ENCODE measurements around the gene MOB3B.

MOB3B gene

DNA sequence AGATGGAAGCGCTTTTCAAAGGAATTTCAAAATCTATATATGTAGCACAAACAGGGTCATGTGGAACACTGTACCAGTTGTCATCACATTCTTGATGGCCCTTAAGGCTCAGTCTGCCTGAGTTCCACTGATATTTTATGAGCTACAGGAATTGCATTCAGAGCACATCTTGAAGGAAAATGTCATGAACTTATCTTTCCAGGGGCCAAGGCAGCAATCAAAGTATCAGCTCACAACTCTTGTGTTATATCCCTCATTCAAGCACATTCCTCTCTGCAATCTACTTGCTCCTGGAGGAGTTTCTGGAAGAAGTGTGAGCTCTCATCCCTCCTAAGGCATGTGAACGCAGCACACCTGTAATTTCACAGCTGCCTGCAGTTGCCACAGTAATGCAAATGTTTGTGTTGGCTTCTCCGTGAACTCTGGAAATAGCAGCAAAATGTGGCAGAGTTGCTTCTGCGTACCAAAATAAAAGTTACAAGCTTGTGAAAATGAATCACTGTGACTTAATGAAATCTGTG is 143.0 kb downstream of the MOB3B start:
- no peak for DNase-seq (ENCODE audit: low read depth)

DNA sequence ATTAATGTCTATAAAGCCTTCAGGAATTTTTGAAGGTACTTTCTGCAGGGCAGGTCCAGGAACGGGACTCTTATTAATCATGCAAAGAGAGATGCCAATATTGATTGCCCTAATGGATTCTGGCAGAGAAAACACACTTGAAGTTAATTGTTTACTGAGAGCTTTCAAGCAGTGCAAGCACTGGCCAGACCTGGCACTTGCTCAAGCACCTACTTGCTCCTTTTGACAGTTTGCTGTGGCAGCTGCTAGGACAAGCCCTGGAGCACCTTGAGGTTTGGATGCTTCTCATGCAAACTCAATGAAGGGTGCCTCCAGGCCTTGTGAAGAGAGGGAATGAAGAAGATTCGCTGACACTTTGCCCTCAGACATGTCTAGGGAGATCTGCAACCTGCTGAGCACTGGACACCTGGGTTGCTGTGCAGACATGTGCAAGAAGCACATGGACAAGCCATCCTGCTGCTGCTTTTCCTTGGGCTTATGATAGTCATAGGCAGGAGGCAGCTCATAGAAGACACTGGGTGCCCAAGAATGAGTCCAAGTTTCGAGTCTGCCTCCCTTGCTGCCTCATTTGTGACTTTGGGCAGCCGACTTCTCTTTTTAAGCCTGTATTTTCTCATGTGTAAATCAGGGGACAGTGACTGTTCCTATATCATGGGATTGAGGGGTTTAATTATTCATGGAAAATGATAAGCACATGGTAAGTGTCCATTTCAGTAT is 143.8 kb downstream of the MOB3B start:
- no peak for DNase-seq (ENCODE audit: low read depth)

DNA sequence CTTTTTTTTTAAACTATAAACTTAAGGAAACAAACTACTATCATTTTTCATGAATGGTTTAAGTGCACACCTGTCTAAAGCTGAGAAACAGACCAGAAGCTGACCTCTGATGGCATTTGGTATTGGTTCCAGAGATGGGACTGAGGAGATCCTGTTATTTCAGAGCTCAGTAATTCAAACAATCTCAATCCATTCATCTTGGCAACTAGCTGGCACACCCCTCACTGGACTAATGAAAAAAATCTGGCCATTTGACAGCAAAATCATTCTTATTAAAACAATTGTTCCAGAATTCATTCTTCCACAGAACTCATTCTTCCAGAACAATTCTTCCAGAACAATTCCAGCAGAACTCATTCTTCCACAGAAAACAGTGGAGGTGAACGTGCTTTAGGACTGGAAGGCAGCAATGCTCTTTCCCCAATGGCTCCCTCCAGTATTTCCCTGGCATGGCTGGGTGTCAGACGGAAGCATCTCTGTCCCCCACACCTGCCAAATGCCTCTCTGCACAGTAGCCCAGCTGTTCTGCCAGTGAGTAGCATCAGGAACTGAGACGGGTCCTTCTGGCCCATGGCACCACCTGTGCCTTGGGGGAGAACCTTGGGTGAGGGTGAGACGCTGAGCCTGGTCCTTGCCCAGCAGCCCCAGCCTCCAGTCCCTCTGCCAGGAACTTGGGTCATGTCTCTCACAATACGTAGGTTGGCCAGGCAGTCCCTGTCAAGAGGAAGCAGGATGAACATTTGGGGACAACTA is 145.2 kb downstream of the MOB3B start:
- no peak for DNase-seq (ENCODE audit: low read depth)

DNA sequence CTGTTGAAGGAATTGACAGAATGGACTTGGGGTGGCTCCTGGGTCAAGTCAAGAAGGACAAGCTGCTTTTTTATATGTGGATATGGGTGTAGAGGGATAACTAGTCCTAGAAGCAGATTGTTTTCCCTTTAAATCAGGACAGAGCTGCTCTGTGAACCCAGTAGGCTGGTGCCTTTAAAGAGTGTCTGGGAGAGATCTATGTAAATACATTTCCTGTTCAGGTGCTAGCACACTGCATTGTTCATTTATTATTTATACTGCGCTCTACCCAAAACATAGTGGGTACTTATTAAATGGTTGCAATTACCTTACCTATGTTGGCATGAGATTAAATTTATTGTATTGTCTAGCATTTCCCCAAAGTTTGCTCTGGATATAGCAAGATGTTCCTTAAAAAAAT is 146.1 kb downstream of the MOB3B start:
- DNase-seq (ENCODE audit: low read depth), result no peak

DNA sequence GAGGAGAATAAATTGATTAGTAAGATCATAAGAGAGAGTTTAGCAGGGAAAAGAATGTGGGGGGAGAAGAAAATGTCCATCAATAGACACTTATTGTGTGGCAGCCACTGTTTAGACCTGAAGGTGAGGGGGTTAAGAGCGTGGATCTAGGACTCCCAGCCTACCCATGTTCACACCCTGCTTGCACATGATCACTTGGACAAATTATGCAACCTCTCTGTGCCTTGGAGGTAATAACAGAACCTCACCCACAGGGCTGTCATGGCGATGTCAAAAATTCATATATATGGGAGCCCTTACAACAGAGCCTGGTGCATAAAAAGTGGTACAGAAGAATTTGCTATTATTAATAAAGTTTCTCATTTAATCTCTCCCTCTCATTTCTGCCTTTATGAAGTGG is 146.6 kb downstream of the MOB3B start:
- DNase-seq (ENCODE audit: low read depth), result no peak

DNA sequence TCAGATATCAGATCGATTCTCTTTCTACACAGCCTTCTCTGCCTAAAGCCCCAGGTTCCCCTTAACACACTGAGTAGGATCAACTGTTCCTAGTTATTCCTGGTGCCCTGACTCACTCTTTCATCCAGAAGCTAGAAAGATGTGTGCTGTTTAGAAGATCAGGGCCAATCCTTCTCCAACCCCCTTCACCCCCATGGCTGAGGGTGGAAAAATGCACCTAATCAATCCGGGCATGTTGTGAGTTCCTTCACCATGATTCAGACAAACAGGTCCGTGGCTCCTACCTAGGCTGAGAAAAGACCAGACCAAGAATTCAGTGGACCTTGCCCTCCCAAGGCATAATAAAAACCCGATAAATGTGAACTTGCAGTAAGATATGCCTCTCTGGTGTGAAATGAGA is 147.3 kb downstream of the MOB3B start:
- no peak for DNase-seq (ENCODE audit: low read depth)

DNA sequence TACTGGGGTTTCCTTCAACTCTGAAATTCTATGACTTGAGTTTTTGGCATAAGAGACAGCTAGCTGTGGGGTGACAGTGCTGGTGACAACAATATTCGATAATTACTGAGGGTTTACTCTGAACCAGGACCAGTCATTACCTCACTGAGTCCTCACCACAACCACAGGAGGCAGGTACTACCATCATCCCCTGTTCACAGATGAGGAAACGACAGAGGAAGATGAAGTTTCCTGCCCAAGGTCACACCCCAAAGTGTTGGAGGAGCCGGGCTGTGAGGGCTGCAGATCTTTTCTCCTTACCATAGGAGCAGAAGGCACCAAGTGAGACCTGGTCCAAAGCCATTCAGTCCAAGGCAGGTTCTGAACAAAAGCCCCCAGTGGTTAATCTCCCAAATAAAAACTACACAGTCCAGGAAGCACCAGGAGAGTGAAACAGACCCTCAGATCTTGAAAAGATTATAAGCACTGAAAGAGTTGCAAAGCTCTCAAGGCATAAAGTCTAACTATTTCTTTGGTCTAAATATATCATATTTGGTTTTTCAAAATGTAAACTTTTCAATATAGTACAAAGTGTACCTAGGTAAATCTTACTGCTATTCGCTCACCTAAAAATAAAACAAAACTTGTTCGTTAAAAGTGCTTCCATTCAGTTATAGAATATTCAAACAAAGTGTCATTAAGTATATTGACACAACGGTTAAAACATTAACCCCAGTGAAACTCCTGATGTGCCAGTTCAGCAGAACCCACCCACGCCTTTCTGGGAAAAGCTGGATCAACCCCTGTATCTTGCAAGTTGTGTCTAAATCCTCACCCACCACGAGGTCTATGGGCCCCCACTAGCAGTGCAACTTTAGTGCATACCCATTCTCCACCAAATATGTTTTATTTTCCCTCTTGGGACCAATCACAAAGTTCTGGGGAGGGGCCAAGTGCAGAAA is 150.0 kb downstream of the MOB3B start:
- no peak for DNase-seq (ENCODE audit: low read depth)

DNA sequence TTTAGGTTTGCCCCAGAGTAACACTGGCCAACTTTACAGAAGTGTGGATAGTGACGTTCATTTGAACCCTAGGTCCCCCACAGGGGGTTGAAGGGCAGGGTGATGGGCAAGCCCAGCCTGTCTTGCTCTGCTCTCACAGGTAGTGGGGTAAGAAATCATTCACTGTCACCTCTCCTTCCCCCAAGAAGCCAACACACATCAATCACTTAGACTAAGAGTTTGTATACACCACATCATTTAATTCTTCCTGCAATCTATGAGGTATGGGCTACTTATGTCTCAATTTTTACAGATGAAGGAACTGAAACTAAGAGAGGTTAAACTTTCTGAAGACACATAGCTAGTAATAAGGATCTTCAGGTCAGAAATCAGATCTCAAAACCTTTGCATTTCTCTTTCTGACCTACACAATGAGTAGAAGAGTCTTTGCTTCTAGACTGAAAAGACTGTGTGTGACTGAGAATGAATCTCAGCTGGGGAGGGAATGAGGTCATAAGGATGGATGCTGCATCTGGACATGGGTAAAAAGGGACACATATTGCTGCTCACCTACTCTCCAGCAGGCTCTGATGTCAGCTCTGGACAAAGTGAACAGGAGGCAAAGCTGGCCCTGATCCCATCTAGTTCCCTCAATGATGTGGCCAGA is 151.7 kb downstream of the MOB3B start:
- no peak for DNase-seq (ENCODE audit: low read depth)

DNA sequence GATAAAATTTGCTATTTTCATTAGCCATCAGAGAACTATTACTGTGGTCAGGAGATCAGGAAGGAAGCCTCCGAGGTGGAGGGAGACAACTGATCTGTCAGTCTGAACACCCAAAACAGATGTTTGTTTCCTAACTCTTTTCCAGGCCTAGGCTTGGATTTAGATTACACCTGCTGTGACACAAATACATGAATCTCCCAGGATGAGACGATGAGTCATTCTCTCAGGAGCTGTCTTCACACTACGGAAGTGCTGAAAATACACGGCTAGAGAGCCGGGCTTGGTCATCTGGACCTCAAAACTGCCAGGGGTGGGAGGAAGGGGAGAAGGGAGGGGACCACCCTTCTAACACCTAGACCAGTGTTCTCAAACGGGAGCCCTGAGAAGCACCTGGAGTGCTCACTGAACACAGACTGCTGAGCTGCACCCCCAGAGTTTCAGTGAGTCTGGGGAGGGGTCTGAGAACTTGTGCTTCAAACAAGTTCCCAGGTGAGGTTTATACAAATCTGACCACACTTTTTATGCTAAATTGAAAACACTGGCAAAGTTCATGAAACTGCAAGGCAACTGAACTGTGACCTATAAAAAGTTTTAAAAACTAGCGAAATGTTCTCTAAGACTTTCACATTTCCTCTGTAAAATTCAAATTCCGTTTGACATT is 152.3 kb downstream of the MOB3B start:
- DNase-seq (ENCODE audit: low read depth), result no peak

DNA sequence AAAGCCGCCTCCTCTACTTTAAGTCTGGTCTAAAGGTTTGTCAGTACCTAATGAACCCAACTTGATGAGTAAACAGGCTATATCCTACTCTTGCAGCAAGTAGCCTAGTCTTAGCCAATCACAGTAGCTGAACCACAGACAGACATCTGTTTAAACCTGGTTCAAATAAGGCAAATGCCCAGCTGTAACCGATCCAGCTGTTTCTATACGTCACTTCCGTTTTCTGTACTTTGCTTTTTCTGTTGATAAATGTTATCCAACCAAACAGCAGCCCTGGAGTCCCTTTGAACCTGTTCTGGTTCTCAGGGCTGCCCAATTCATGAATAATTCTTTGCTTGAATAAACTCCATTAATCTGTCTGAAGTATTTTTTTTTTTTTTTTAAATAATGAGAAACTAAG is 155.8 kb downstream of the MOB3B start:
- no peak for DNase-seq (ENCODE audit: low read depth)

DNA sequence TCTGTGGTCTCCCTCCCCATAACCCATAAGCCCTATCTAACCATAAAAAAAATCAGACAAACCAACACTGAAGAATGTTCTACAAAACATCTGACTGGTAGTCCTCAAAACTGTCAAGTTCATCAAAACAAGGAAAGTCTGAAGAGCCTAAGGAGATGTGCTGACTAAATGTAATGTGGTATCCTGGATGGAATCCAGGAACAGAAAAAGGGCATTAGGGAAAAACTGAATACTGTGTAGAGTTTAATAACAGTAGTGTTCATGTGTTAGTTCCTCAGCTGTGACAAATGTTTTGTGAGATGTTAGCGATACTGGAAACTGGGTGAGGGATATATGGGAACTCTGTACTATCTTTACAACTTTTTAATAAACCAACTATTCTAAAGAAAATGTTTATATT is 157.0 kb downstream of the MOB3B start:
- no peak for DNase-seq (ENCODE audit: low read depth)

DNA sequence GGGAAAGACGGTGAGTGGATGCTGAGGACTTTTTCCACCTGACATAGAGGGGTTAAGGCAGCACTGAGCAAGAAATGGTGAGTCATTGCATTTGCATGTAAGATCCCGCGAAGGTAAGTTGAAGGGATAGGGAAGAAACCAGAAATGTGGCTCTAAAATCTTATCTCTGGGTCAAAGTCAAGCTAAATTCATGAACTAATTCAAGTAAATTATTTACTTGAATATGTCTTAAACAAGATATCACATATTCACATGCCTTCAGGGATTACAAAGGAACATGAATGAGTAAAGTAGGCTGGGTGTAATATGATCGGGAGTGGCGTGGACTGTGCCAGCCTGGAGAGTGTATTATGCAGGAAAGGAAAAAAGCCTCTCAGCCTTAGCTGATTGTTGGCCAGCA is 158.2 kb downstream of the MOB3B start:
- DNase-seq (ENCODE audit: low read depth), result no peak

DNA sequence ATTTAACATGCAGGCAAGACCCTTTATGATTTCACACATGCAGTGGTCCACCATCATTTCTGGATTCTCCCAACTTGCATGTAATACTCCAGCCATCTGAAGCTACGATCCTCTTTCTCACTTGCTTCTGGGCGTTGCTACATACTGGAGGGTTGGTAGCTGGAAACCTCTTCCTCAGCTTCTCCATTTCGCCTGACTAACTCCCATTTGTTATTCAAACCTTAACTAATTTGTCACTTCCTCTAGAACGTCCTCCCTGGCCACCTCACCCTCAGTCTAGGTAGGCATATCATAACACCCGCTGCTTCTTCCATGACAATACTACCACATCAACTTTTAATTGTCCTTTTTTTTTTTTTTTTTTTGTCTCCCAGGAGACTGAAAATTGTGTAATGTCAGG is 160.0 kb downstream of the MOB3B start:
- DNase-seq (ENCODE audit: low read depth), result no peak

DNA sequence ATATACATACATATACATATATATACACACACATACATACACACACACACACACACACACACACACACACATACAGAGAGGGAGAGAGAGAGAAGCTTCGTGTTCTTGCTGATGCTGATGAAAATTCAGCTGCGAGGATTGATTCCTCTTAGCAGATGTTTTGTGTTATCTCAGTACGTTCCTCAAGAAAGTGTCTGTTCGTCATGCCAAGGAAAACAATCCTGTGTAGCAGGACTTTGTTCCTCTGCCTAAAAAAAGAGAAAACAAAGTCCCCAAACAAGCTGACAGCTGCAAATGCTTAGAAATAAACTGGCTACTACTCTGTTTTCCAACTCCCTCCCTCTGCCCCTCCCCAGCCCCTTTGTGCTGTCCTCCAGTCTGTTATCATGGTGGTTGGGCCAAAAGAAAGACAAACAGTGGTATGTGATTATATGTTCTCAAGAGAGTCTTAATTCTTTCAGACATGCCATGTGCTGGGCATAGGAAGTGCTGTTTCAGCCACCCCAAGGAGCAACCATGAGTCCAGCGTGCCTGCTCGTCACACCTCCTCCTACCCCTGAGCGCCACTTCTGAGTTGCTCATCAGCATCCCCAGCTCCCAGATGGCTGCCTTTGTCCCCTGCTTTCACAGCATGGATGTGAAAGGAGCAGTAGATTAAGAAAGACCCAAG is 161.2 kb downstream of the MOB3B start:
- DNase-seq (ENCODE audit: low read depth), result no peak

DNA sequence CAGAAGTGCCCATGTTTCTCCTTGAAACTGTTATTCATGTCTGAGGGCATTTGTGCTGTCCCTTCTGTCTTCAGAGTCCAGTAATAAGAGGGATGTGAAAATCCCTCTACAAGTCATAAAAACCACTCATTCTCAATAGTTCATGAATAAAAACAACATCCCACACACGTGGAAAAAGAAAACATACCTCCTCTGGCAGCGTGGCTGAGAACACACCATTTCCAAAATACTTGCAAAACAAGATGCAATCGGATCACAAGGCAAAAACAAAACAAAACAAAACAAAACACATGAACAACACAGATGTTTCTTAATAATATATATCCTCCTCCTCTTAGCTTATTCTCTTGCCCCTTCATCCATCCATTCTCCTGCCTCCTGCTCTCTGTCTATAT is 161.7 kb downstream of the MOB3B start:
- no peak for DNase-seq (ENCODE audit: low read depth)

DNA sequence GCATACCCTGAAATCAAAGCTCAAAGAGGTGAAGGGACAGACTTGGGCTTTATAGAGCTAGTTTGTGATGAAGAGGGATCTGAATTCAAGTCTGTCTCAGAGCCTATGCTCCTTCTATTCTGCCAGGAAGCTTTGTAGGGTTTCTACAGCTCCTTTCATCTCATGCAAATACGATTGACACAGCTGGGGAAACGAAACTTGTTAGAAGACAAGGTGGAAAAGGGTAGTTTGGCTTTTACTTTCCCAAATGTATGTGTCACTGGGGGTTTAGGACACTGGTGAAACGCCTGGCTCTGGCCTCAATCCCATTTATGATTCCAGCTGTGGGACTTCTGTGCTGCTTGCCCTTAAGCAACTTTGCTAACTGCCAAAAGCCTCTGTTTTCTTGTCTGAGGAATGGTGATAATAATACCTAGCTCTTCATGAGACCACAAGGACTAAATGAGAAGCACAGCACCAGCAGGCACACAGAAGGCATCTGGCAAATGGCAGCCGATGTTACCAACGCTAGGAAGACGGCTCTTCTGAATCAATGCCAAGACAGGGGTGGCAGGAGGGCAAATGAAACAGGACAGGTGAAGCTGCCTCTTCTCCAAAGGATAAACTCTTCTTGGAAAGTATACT is 162.3 kb downstream of the MOB3B start:
- no peak for DNase-seq (ENCODE audit: low read depth)

DNA sequence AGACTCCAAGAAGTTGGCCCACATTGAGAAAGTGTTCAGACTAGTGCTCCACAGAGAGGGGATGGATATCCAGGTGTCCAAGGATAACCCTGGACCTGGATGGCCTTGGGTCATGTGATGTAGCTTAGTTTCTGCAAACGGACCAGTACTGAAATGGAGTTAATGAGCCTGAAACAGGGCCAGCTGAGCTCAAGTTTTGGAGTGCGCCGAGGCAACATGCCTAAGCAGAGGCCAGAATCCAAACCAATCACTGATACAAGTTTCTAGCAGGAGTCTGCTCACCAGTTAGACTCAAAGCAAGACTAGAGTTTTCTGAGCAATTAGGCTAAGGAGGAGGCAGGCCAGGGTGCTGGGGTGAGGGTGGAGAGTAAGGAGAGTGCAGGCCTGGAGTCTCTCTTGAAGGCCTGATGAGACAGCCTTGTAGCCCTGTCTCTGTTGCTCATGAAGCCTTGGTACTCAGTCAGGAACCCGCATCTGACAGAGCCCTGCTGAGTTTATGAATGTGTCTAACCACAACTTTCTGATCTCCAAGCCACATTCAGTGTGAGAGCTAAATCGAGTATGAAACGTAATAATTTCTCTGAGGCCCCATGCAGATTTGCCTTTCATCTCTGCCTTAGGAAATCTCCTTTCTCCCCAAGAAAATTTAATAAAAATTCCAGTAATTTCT is 163.8 kb downstream of the MOB3B start:
- no peak for DNase-seq (ENCODE audit: low read depth)

DNA sequence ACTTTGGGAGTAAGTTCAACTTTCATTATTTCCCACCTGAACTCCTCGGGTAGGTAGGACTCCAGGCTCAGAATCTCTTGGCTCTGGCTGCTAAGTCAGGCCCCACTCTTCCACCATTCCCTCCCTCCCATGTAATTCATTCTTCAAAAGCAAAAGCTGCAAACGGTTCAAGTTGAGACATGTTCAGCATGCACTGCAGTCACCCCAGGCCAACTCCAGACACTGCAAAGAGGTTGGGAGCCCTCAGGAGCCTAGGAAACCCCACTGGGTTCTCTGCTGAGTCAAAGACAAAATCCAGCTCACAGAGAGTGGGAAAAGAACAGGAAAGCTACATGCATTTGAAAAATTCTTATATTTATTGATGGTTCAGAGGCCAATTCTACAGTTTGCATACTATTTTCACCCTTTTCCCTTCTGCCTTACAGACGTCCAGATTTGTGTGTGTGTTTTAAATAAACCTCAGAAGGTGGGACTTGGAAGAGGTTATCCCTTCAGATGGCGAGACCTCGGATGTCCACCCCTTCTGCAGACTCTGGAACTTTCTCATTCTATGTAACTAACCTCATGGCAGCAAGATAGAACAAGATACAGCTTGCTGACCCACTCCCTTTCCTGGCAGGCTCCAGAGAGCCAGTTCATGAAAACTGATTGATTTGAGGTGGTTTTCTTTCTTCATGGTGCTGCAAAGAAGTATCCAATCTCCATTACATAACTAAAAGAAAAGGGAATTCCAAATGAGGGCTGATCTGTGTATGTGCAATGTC is 167.0 kb downstream of the MOB3B start:
- DNase-seq (ENCODE audit: low read depth), result no peak

DNA sequence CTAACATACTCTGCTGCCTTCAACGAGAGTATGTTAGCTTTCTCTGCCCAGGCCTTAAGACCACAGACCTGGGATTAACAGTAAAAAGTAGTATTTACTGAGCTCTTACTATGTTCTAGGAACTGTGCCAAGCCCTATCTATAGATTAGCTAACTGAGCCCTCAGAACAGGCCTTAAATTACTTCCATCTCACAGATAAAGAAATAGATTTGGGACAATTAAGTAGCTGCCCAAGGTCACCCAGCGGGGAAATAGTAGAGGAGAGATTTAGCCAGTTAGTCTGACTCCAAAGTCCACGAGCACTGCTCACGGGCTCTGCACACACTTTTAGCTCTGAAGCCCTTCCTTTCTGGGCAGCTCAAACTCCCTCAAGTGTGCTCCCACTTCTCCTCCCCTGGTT is 168.1 kb downstream of the MOB3B start:
- no peak for DNase-seq (ENCODE audit: low read depth)

All from activated gamma-delta T cell treated with anti-CD3 and anti-CD28 coated beads, Interleukin-2, amount 50 U/mL, for 16 hours (primary cell).